TTC549 (cell line): ENCODE data around the gene DOCK7.
"Not testable (repeated sequence)": the region's sequence is repeated elsewhere in the genome, so short reads cannot be mapped to it uniquely, and the experiment has no call there.

Source experiments
- FAIRE-seq: peaks from 2 replicates; lab custom pipeline; 2012; peaks lifted over from hg19 to GRCh38; lab: Jason Lieb, UNC

Gene DOCK7

GRCh38 chr1:62687903-62688686 lies at the start of gene DOCK7:
TSS of gene DOCK7 (minus strand) at chr1:62688386. CDS start at chr1:62688264, 122 bp downstream.
- no peak for FAIRE-seq

- no peak for FAIRE-seq
These were observed 47.4 kb upstream of the DOCK7 start for GRCh38 chr1:62735491-62736171.

GRCh38 chr1:62732331-62732730 lies 44.1 kb upstream of the DOCK7 start:
- FAIRE-seq: no peak

- FAIRE-seq: no peak
These were observed 40.8 kb upstream of the DOCK7 start for GRCh38 chr1:62728963-62729362.

- FAIRE-seq: no peak
These were observed 39.6 kb upstream of the DOCK7 start for GRCh38 chr1:62727656-62728407.

- FAIRE-seq: no peak
These were observed 37.8 kb upstream of the DOCK7 start for GRCh38 chr1:62726011-62726442.

- no peak for FAIRE-seq
These were observed 37.1 kb upstream of the DOCK7 start for GRCh38 chr1:62725255-62725654.

GRCh38 chr1:62724430-62724829 lies 36.2 kb upstream of the DOCK7 start:
- FAIRE-seq: no peak

GRCh38 chr1:62723883-62724282 lies 35.7 kb upstream of the DOCK7 start:
- no peak for FAIRE-seq

- no peak for FAIRE-seq
These were observed 34.6 kb upstream of the DOCK7 start for GRCh38 chr1:62722796-62723195.

- FAIRE-seq: no peak
These were observed 32.9 kb upstream of the DOCK7 start for GRCh38 chr1:62720946-62721554.

- FAIRE-seq: not testable (repeated sequence)
These were observed 30.2 kb upstream of the DOCK7 start for GRCh38 chr1:62718400-62718799.

- no peak for FAIRE-seq
These were observed 29.3 kb upstream of the DOCK7 start for GRCh38 chr1:62717483-62717882.

GRCh38 chr1:62716397-62716796 lies 28.2 kb upstream of the DOCK7 start:
- no peak for FAIRE-seq

GRCh38 chr1:62712336-62713243 lies 24.4 kb upstream of the DOCK7 start:
- FAIRE-seq: no peak

- no peak for FAIRE-seq
These were observed 19.5 kb upstream of the DOCK7 start for GRCh38 chr1:62707744-62708120.

GRCh38 chr1:62706985-62707743 lies 19.0 kb upstream of the DOCK7 start:
- no peak for FAIRE-seq

- FAIRE-seq: not testable (repeated sequence)
These were observed 10.0 kb upstream of the DOCK7 start for GRCh38 chr1:62698161-62698560.

- not testable (repeated sequence) for FAIRE-seq
These were observed 6.3 kb upstream of the DOCK7 start for GRCh38 chr1:62694479-62694878.

- FAIRE-seq: no peak
These were observed 4.9 kb upstream of the DOCK7 start for GRCh38 chr1:62693123-62693522.
